GM19328 (cell line): Measurements from ENCODE around the gene GSC.
"Not testable (repeated sequence)": the region's sequence is repeated elsewhere in the genome, so short reads cannot be mapped to it uniquely, and the experiment has no call there.

ENCODE experiments used
- ATAC-seq: cut with Tn5 transposase; IDR thresholded peaks from one replicate; pipeline ENCODE4 v1.9.1; 2021; ENCODE audit warnings: mild to moderate bottlenecking, moderate library complexity; ENCODE audit not compliant: unreplicated experiment

The GSC gene

GRCh38 chr14:94769391-94770250 lies at the start of gene GSC:
Gene GSC (minus strand): TSS chr14:94770113. CDS start chr14:94770015, 98 bp downstream.
- no peak for ATAC-seq

GRCh38 chr14:94819531-94819930 lies 49.6 kb upstream of the GSC start:
- no peak for ATAC-seq

GRCh38 chr14:94816113-94816512 lies 46.2 kb upstream of the GSC start:
- ATAC-seq = no peak

GRCh38 chr14:94805680-94806288 lies 35.9 kb upstream of the GSC start:
- no peak for ATAC-seq

- ATAC-seq = no peak
Measured at GRCh38 chr14:94801225-94801624, 31.3 kb upstream of the GSC start.

- ATAC-seq = not testable (repeated sequence)
Measured at GRCh38 chr14:94800764-94801163, 30.9 kb upstream of the GSC start.

GRCh38 chr14:94797887-94798286 lies 28.0 kb upstream of the GSC start:
- no peak for ATAC-seq

GRCh38 chr14:94796278-94796677 lies 26.4 kb upstream of the GSC start:
- ATAC-seq = no peak

GRCh38 chr14:94795372-94795771 lies 25.5 kb upstream of the GSC start:
- no peak for ATAC-seq

GRCh38 chr14:94793901-94794300 lies 24.0 kb upstream of the GSC start:
- no peak for ATAC-seq

- no peak for ATAC-seq
Measured at GRCh38 chr14:94787655-94788054, 17.7 kb upstream of the GSC start.

- no peak for ATAC-seq
Measured at GRCh38 chr14:94787092-94787491, 17.2 kb upstream of the GSC start.

GRCh38 chr14:94780536-94781399 lies 10.9 kb upstream of the GSC start:
- ATAC-seq = no peak

GRCh38 chr14:94779713-94780112 lies 9.8 kb upstream of the GSC start:
- ATAC-seq = no peak

- no peak for ATAC-seq
Measured at GRCh38 chr14:94775871-94776210, 5.9 kb upstream of the GSC start.

GRCh38 chr14:94775091-94775870 lies 5.4 kb upstream of the GSC start:
- no peak for ATAC-seq

- no peak for ATAC-seq
Measured at GRCh38 chr14:94774344-94775090, 4.6 kb upstream of the GSC start.

GRCh38 chr14:94773655-94774343 lies 3.9 kb upstream of the GSC start:
- ATAC-seq = no peak

GRCh38 chr14:94773061-94773648 lies 3.2 kb upstream of the GSC start:
- no peak for ATAC-seq
